Activated naive CD4-positive, alpha-beta T cell treated with anti-CD3 and anti-CD28 coated beads for 36 hours (primary cell): ENCODE results near the gene NPHS1. TPM values are rescaled to one million over a fixed set of nuclear protein-coding genes. Genes with fewer than 3 reads are reported as not detected.
A peak's percentile ranks its signal among the peaks of the same experiment; 100 is the strongest.
"Not testable (repeated sequence)": the region's sequence is repeated elsewhere in the genome, so short reads cannot be mapped to it uniquely, and the experiment has no call there.

Experiments
- CTCF ChIA-PET: fragments of 350-600 bp; sonication (Branson Sonifier 250); formaldehyde crosslinking; loops from one replicate; lab custom pipeline; 2021; ENCODE audit warnings: antibody characterized with exemption; lab: Charles Lee
- DNase-seq: peaks from one replicate; pipeline ENCODE4 v3.0.0-alpha.2; 2020
- H3K27ac Mint-ChIP-seq: one replicate; pipeline ENCODE4 v1.8.0; 2021; ENCODE audit warnings: mild to moderate bottlenecking, mixed read lengths
- H3K27me3 Mint-ChIP-seq: one replicate; pipeline ENCODE4 v1.8.0; 2021; ENCODE audit warnings: low read depth, mixed read lengths
- H3K36me3 Mint-ChIP-seq: one replicate; pipeline ENCODE4 v1.8.0; 2021; ENCODE audit warnings: low read depth, mixed read lengths
- H3K4me1 Mint-ChIP-seq: one replicate; pipeline ENCODE4 v1.8.0; 2021; ENCODE audit warnings: low read depth, mixed read lengths
- H3K4me3 Mint-ChIP-seq: one replicate; pipeline ENCODE4 v1.8.0; 2021; ENCODE audit warnings: mild to moderate bottlenecking, moderate library complexity, mixed read lengths
- H3K9me3 Mint-ChIP-seq: one replicate; pipeline ENCODE4 v1.8.0; 2021; ENCODE audit warnings: mixed read lengths
- intact Hi-C: fragments of 100-400 bp; cut with micrococcal nuclease; formaldehyde crosslinking; loops from one replicate; pipeline ENCODE4 v1.15.1; 2023
- total RNA-seq, 2 experiments: library from RNA; stranded (reverse); gene quantifications; one replicate each; pipeline ENCODE4 v1.2.3, GENCODE V29; 2021

The NPHS1 gene
- total RNA-seq, 2 experiments from 2014 or later = 0.05 TPM; not detected in 1

DNA sequence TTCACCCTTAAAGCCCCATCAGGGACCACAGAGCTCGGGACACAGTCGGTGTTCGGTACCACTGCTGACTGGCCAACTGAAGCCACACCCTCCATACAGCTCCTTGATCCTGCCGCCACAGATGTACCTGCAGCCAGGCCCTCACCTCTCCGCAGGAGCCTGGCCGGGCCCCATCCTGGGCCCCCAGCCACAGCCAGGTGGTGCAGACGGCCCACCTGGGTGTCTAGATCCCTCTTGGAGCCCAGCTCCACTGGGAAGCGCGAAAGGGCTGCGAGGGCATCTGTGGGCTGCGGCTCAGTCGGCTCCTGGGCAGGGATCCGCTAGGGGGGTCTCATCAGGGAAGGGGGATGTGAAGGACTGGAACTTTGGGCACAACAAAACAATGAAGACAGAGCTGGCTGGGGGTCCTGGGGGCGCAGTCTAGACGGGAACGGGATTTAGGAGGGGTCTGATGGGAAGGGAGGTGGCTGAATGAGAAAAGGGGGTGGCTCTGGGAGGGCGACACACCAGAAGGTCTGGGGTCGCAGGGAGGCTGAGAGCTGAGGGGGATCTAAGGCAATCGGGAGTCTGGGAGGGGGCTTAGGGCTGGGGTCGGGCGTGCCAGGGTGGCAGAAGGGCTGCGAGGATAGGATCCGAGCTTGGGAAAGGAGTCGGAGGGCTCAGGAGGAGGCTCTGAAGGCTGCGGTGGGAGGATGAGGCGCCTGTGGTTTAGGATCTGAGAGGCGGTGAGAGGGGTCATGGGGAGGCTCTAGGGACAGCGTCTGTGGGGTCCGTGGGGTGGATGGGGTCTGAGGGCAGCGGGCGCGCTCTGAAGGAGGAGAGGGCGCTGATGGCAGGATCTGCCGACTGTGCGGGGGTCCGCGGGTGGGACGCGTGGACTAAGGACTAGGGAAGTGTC, 55.4 kb downstream of the NPHS1 start:
- no peaks in the 10 kb centered on the region for H3K36me3 Mint-ChIP-seq
- no peak for DNase-seq
- intact Hi-C loops = no loop called here
- H3K9me3 Mint-ChIP-seq = no peaks in the 10 kb centered on the region
- H3K4me3 Mint-ChIP-seq = no peak overlapping the region
- CTCF ChIA-PET = interaction anchor here (1.6 kb wide), 1 partner anchor 23 kb away, joined by 6 read pairs; no protein-coding TSS in a partner anchor
- H3K27me3 Mint-ChIP-seq = peaks cover 28% of the 10 kb centered on the region
- H3K4me1 Mint-ChIP-seq = peaks cover 6% of the 10 kb centered on the region
- H3K27ac Mint-ChIP-seq = no peak overlapping the region

DNA sequence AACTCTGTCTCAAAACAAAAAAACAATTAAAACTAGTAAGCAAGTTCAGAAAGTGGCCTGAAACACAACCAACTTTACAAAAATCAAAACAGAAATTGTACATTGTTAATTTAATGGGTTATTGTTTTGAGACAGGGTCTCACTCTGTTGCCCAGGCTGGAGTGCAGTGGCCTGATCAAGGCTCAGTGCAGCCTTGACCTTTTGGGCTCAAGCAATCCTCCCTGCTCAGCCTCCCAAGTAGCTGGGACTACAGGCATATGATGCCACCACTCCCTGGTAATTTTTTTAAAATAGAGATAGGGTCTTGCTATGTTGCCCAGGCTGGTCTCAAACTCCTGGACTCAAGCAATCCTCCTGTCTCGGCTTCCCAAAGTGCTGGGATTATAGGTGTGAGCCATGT, 56.7 kb downstream of the NPHS1 start:
- CTCF ChIA-PET, H3K27ac Mint-ChIP-seq, DNase-seq, H3K4me1 Mint-ChIP-seq, H3K9me3 Mint-ChIP-seq, H3K36me3 Mint-ChIP-seq, intact Hi-C loops, H3K4me3 Mint-ChIP-seq: not testable (repeated sequence)
- peaks cover 28% of the 10 kb centered on the region for H3K27me3 Mint-ChIP-seq

DNA sequence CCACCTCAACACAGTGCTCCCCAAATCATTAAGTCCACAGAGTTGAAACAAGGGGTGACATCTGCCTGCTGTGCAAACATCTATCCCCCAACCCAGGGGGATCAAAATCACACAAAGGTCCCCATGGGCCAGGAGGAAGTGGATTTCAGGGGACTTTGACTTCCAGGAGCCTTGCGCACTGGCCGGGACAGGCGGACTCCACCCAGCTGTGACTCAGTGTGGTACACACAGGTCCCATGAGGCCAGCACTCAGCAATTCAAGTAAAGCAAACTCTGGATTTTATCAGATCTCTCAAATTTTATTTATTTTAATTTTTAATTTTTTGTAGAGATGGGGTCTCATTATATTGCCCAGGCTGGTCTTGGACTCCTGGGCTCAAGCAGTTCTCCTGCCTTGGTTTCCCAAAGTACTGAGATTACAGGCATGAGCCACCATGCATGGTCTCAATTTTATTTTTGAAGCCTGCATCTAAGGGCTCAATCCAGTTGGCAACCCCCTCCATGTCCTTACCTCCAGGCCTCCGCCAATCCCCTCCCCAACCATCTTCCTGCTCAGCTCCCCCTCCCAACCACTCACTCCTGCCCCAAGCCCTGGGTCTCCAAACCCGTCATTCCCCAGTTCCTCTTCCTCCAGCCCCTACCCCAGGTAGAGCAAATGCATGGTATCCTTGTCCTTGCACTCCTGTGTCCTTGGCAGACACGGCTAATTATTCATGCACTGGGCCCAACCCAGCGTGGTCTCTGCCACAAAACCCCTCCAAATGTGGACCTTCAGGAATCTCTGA, 58.7 kb downstream of the NPHS1 start:
- intact Hi-C loops = no loop called here
- no peak overlapping the region for H3K4me3 Mint-ChIP-seq
- no peaks in the 10 kb centered on the region for H3K36me3 Mint-ChIP-seq
- H3K27me3 Mint-ChIP-seq = peaks cover 28% of the 10 kb centered on the region
- CTCF ChIA-PET = no interaction called here
- DNase-seq = no peak
- peaks cover 6% of the 10 kb centered on the region for H3K4me1 Mint-ChIP-seq
- H3K9me3 Mint-ChIP-seq = no peaks in the 10 kb centered on the region
- H3K27ac Mint-ChIP-seq = no peak overlapping the region

DNA sequence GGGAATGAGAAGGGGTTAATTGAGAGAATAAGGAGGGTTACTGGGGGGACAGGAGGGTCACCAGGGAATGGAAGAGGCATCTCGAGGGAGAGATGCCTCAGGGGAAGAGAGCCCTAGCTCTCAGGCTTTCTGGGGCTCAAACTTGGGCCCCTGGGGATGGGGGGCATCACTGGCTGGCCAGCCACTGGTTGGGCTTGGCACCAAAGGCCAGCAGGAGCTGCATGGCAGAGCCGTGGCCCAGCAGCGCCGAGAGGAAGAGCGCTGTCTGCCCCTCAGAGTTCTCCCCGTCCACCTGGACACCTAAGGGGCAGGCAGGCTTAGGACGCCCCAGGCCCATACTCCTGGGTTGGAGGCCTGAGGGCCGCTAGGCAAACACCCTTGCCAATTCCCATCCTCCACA, 59.4 kb downstream of the NPHS1 start:
- peaks cover 6% of the 10 kb centered on the region for H3K4me1 Mint-ChIP-seq
- intact Hi-C loops = no loop called here
- no peaks in the 10 kb centered on the region for H3K36me3 Mint-ChIP-seq
- H3K9me3 Mint-ChIP-seq = no peaks in the 10 kb centered on the region
- no peak overlapping the region for H3K4me3 Mint-ChIP-seq
- no peak overlapping the region for H3K27ac Mint-ChIP-seq
- no peak for DNase-seq
- CTCF ChIA-PET = no interaction called here
- H3K27me3 Mint-ChIP-seq = peaks cover 23% of the 10 kb centered on the region

DNA sequence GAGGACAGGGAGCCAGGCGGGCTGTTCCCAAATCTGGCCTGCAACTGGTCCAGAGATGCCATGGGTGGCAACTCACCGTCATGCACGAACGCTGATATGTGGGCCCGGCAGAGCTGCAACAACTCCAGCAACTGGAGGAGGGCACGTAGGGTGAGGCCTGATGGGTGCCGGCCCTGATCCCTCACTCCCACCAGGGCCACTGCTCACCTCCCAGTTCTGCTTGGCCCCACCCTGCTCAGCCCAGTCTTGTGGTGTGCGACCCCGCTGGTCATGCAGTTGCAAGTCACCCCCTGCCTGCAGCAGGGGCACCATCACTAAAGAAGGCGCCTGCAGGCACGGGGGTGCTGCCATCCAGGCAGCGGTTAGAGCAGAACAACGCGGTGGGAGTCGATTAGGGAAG, 60.0 kb downstream of the NPHS1 start:
- CTCF ChIA-PET = no interaction called here
- no peak overlapping the region for H3K27ac Mint-ChIP-seq
- peaks cover 5% of the 10 kb centered on the region for H3K4me1 Mint-ChIP-seq
- no peaks in the 10 kb centered on the region for H3K9me3 Mint-ChIP-seq
- peaks cover 19% of the 10 kb centered on the region for H3K27me3 Mint-ChIP-seq
- H3K36me3 Mint-ChIP-seq = no peaks in the 10 kb centered on the region
- no peak overlapping the region for H3K4me3 Mint-ChIP-seq
- no peak for DNase-seq
- intact Hi-C loops = no loop called here

DNA sequence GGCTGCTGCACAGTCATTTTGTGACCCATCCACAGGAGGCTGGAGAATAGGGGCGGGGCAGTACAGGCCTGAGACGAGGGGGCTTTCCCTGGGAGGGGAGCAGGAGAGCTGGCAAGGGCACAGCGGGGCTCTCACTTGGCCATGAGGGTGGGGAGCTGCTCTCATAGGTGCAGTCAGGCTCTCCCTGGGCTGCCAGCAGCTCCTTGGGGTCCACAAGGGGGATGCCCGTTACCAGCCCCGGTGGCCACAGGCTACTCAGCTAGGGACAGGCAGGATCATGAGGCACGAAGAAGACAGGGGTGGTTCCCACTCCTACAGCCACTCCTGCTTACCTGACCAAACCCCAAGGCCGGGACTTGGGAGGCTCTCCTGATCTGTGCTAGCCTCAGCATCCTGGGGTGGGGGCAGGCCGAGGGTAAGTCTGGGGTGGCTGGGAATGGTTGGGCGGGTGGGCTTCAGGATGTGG, 60.5 kb downstream of the NPHS1 start:
- Mint-ChIP-seq H3K36me3 (no peaks in the 10 kb centered on the region), H3K4me1 (peaks cover under 1% of the 10 kb centered on the region), H3K4me3 (no peak overlapping the region), H3K27ac (no peak overlapping the region), H3K9me3 (no peaks in the 10 kb centered on the region), H3K27me3 (peaks cover 14% of the 10 kb centered on the region)
- CTCF ChIA-PET = no interaction called here
- intact Hi-C loops = no loop called here
- DNase-seq = no peak

DNA sequence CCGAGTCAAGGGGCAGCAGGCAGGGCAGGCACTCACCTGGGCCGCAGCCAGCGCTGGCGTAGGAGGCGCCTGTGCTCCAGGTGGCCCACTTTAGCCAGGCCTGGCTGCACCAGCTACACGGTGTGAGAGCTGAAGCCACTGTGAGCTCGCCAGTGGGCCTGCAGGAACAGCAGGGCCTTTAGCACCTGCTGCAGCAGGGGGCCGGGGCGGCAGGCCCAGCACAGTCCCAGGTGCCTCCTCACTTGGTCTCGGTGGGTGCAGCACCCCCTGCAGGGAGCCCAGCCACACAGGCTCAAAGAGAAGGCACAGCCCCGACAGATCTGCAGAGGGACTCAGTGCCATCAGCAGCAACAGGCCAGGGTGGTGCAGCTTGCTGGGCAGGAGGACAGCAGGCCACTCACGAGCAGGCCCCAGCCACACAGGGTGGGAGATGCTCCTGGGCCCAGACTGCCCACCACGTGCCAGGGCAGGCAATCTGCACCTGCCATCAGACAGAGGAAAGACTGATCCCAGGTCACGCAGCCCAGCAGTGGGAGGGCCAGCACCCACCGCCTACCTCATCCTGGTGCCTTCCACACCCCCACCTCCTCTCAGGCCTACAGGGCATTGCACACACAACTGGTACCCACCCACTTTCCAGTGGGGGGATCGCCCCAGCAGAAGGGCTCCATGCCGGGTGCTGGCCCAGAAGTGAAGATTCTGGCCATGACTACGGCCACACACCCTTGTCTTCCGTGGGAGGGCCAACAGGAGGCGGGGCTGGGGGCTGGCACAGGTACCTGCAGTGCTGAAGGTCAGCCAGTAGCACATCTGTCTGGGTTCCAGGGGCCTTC, 61.1 kb downstream of the NPHS1 start:
- peak; percentile 30 for DNase-seq
- Mint-ChIP-seq H3K9me3 (no peaks in the 10 kb centered on the region), H3K27me3 (peaks cover 8% of the 10 kb centered on the region), H3K4me3 (no peak overlapping the region), H3K36me3 (no peaks in the 10 kb centered on the region), H3K27ac (no peak overlapping the region), H3K4me1 (no peaks in the 10 kb centered on the region)
- CTCF ChIA-PET = interaction anchor here (0.6 to 2.1 kb wide), 2 partner anchors 97 to 116 kb away, joined by 3 to 9 read pairs; no protein-coding TSS in a partner anchor
- intact Hi-C loops = no loop called here

DNA sequence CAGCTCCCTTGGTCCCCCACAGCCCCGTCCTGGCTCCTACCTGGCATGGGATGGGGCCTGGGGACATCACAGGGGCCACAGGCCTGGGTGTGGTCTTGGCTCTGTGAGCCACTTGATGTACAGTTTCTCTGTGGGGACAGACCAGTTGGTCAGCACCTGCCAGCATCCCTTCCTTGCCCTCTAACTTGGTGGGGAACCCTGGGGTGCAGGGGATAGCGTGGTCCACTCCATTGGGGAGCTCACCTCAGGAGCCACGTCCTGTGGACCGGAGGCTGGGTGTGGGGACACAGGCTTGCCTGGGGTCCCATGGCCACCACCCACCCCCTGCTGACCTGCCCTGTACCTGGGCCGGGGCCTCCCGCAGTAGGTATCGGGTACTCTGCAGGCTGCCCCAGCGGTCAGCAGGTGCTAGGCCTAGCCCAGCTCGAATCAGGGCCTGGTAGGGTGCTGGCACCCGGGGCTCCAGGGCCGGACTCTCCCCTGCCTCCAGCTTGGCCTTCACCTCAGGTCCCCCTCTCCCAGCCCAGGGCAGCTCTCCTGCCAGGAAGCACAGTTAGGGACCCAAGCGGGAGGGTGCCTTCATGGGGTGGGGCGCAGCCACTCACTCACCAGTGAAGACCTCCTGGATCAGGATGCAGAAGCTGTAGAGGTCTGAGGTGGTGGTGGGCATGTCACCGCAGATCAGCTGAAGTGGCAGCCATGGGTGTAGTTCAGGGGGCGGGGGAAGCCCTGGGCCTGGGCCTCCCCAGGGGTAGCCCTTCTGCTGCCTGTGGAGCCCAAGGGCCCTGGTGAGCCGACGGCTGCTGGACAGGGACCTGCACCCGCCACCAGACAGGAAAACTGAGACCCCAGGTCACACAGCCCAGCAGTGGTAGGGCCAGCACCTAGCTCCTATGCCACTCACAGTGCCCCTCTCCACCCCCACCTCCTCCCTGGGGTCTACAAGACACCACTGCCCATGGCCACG, 62.0 kb downstream of the NPHS1 start:
- Mint-ChIP-seq H3K4me1 (no peaks in the 10 kb centered on the region), H3K27ac (no peak overlapping the region)

DNA sequence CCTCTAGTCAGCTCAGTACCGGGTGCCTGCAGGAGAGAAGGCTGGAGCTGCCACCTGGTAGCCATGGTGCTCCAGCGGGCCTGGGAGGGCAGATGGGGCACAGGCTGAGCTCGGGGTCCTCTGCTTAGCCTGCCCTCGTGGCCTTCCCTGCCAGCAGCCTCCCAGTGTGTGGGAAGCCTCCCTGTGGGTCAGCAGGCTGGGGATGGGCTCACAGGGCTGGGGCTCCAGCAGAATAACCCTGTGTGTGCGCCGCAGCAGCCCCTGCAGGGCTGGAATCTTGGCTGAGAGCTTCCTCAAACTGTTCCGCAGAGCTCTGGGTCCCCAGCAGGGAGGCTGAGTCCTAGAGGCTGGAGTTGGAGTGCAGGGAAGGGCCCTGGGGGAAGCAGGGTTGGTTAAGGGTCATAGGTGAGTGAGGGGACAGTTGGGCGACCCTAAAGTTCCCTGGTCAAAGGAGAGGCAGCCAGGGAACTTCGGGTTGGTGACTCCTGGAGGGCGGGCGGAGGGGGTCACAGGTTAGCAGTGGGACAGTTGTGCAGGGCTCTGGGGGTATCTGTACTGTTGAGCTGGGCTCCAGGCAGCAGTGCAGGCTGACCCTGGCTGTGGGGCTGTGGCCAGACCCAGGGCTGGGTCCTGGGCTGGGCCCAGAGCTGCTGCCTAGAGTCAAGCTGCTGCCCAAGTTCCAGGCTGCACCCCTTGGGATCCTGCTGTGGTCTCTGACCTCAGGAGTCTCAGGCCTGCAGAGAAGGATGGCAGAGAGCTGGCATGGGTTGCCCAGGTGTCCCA, 62.9 kb downstream of the NPHS1 start:
- Mint-ChIP-seq H3K36me3 (no peaks in the 10 kb centered on the region), H3K4me1 (no peaks in the 10 kb centered on the region), H3K4me3 (no peak overlapping the region), H3K27me3 (peaks cover 4% of the 10 kb centered on the region), H3K27ac (no peak overlapping the region), H3K9me3 (no peaks in the 10 kb centered on the region)
- intact Hi-C loops = no loop called here
- DNase-seq = no peak
- CTCF ChIA-PET = interaction anchor here (2.1 kb wide), 1 partner anchor 95 kb away, joined by 9 read pairs; no protein-coding TSS in a partner anchor

More for the DNA sequence above, 62.0 kb downstream of the NPHS1 start:
- Mint-ChIP-seq H3K4me3 (no peak overlapping the region), H3K27me3 (peaks cover 4% of the 10 kb centered on the region), H3K36me3 (no peaks in the 10 kb centered on the region), H3K9me3 (no peaks in the 10 kb centered on the region)
- no peak for DNase-seq
- CTCF ChIA-PET = interaction anchor here (0.6 to 2.1 kb wide), 2 partner anchors 96 to 115 kb away, joined by 3 to 9 read pairs; no protein-coding TSS in a partner anchor
- intact Hi-C loops = no loop called here

DNA sequence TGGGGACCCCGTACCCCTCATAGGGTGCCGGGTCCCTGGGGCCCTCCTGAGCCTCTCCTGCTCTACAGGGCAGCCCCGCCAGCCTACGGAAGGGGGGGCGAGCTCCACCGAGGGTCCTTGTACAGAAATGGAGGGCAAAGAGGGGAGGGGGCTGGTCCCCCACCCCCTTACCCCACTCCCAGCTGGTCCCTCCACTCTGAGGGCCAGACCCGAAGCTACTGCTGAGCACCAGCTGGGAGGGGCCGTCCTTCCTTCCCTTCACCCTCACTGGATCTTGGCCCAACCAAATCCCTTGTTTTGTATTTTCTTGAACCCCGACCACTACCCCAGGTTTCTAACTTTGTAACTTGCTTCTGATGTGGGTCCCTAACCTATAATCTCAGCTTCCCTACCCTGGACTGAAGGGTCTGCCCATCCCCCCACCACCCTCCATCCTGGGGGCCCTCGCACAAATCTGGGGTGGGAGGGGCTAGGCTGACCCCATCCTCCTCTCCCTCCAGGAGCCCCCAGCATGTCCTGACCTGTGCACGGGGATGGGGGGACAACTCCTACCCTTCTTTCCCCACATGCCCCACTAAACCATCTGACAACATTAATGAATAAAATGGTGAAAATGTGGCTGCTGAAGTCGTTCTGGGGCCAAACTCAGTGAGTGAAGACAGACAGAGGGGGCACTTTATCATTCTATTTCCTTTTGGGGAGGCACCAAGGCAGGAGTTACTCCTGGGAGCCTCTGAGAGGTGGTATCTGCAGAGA, 63.9 kb downstream of the NPHS1 start:
- H3K4me1 Mint-ChIP-seq = no peaks in the 10 kb centered on the region
- H3K36me3 Mint-ChIP-seq = no peaks in the 10 kb centered on the region
- no peaks in the 10 kb centered on the region for H3K9me3 Mint-ChIP-seq
- H3K27me3 Mint-ChIP-seq = no peaks in the 10 kb centered on the region
- no peak overlapping the region for H3K4me3 Mint-ChIP-seq
- H3K27ac Mint-ChIP-seq = no peak overlapping the region
- CTCF ChIA-PET = interaction anchor here (2.1 kb wide), 1 partner anchor 94 kb away, joined by 9 read pairs; no protein-coding TSS in a partner anchor
- intact Hi-C loops = no loop called here
- no peak for DNase-seq
